ENCODE results near the gene MRPS27.

The MRPS27 gene

GRCh38 chr5:72319976-72320752 is at the start of gene MRPS27, which contains the start of gene PTCD2:
Gene MRPS27, minus strand, starts transcription at chr5:72320240. Its CDS starts 19 bp downstream, at chr5:72320221.
Gene PTCD2, plus strand, starts transcription at chr5:72320373. Its CDS starts 10 bp downstream, at chr5:72320383.
- peak; percentile 86 to 95 for DNase-seq (ENCODE audit: low read depth in 2 of 2)

- DNase-seq (ENCODE audit: low read depth in 2 of 2) = no peak
These were observed 49.7 kb upstream of the MRPS27 start for GRCh38 chr5:72369711-72370110.

GRCh38 chr5:72369301-72369700 is 49.3 kb upstream of the MRPS27 start:
- no peak for DNase-seq (ENCODE audit: low read depth in 2 of 2)

- DNase-seq (ENCODE audit: low read depth in 2 of 2) = no peak
These were observed 48.2 kb upstream of the MRPS27 start for GRCh38 chr5:72368271-72368670.

- DNase-seq (ENCODE audit: low read depth in 2 of 2) = peak in 1 of 2 donors; percentile 16
These were observed 46.4 kb upstream of the MRPS27 start for GRCh38 chr5:72366324-72366976.

- DNase-seq (ENCODE audit: low read depth in 2 of 2) = no peak
These were observed 44.9 kb upstream of the MRPS27 start for GRCh38 chr5:72364951-72365350.

GRCh38 chr5:72364171-72364570 is 44.1 kb upstream of the MRPS27 start:
- no peak for DNase-seq (ENCODE audit: low read depth in 2 of 2)

GRCh38 chr5:72363166-72363802 is 43.2 kb upstream of the MRPS27 start:
- DNase-seq (ENCODE audit: low read depth in 2 of 2) = no peak

GRCh38 chr5:72359886-72360285 is 39.8 kb upstream of the MRPS27 start:
- no peak for DNase-seq (ENCODE audit: low read depth in 2 of 2)

GRCh38 chr5:72358925-72359324 is 38.9 kb upstream of the MRPS27 start:
- DNase-seq (ENCODE audit: low read depth in 2 of 2) = no peak

- DNase-seq (ENCODE audit: low read depth in 2 of 2) = no peak
These were observed 36.3 kb upstream of the MRPS27 start for GRCh38 chr5:72356361-72356760.

- no peak for DNase-seq (ENCODE audit: low read depth in 2 of 2)
These were observed 35.8 kb upstream of the MRPS27 start for GRCh38 chr5:72355706-72356299.

GRCh38 chr5:72353046-72353445 is 33.0 kb upstream of the MRPS27 start:
- DNase-seq (ENCODE audit: low read depth in 2 of 2) = no peak

GRCh38 chr5:72352616-72353015 is 32.6 kb upstream of the MRPS27 start:
- no peak for DNase-seq (ENCODE audit: low read depth in 2 of 2)

- no peak for DNase-seq (ENCODE audit: low read depth in 2 of 2)
These were observed 31.3 kb upstream of the MRPS27 start for GRCh38 chr5:72351376-72351775.

GRCh38 chr5:72347801-72348308 is 27.8 kb upstream of the MRPS27 start:
- DNase-seq (ENCODE audit: low read depth in 2 of 2) = peak in 1 of 2 donors; percentile 13

- DNase-seq (ENCODE audit: low read depth in 2 of 2) = no peak
These were observed 26.4 kb upstream of the MRPS27 start for GRCh38 chr5:72346398-72346797.

- DNase-seq (ENCODE audit: low read depth in 2 of 2) = no peak
These were observed 18.7 kb upstream of the MRPS27 start for GRCh38 chr5:72338689-72339209.

- no peak for DNase-seq (ENCODE audit: low read depth in 2 of 2)
These were observed 17.1 kb upstream of the MRPS27 start for GRCh38 chr5:72337159-72337558.

GRCh38 chr5:72330712-72331111 is 10.7 kb upstream of the MRPS27 start:
- no peak for DNase-seq (ENCODE audit: low read depth in 2 of 2)

GRCh38 chr5:72328172-72328571 is 8.1 kb upstream of the MRPS27 start:
- DNase-seq (ENCODE audit: low read depth in 2 of 2) = no peak

- no peak for DNase-seq (ENCODE audit: low read depth in 2 of 2)
These were observed 6.2 kb upstream of the MRPS27 start for GRCh38 chr5:72326306-72326649.
